Suppressor macrophage treated with lipopolysaccharide for 4 hours (primary cell): ENCODE measurements around the gene FOXA2.
"Not testable (repeated sequence)": the region's sequence is repeated elsewhere in the genome, so short reads cannot be mapped to it uniquely, and the experiment has no call there.

Experiments used
- DNase-seq: peaks from one replicate; pipeline ENCODE4 v3.0.0-alpha.2; 2020

FOXA2 gene

DNA sequence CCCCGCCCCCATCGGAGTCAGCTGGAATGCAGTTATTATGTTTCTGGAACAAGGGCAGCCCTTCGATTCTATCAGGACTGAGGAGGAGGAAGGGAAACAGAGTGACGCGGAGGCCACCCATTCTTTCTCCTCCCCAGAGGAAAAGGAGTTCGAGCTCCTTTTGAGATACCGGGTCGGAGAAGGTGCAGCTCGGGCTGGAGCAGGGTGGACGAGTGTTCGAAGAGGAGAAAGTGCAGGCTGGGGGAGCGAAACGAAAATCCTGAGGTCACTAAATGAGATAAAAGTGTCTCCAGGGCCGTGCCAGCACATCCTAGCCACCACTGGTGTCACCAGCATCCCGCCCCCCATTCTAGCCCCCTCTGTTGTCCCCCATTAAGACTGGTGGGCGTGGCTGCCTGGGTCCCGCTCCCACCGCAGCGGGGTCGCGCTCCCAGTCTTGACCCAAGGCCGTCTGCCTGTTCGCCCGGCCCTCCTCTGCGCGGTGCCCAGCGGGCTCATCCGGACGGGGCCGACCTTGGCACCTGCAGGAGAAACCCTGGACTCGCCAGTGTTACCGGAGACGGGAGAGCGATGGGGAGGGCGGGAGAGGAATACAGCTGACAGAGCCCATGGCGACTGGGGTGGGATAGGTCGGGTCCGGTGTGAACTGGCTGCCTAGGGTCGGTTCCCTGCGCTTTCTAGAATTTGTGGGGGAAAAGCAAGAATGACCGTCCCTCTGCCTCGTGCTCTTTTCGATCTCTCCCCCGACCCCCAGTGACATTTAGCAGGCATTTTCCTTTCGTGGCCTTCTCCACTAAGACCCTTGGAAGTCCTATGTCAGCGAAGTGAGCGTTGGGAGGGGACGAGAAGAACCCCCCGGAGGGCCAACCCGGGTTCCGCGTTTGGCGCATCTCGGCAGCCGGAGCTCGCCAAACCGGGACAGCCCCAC is 16.2 kb downstream of the FOXA2 start:
- DNase-seq: no peak

DNA sequence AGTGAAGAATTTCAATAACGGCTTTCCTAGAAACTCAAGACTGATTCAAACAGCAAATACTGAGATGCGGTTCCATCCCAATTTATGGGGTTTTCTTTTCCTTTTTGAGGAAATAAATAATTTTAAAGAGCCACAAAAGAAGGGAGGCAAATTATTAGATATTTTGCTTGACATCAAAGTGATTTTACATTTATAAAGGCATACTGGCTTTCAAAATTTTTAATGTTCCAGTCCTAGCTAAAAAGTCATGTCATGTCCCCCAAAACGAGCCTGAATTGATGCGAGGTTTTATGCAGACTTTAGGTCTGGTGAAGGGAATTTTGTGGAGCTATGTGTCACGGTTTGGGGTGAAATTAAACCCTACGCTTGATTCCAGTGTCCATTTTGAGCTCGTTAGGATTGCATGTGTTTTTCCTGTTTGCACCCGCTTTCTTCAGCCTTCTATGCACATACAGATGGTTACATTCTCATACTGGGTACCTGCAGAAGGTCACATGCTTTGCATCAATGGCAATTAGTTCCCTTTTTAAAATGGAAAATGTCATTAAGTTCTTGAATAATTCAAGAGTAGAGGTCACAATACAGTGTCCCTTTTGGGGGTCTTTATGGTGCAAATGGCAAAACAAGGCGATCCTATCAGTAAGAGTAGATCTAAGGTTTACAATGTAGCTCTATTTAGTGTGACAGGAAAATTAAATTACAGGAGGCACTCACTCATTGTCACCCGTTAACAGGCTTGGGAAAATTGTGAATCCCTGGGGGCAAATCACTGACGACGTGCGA is 17.3 kb downstream of the FOXA2 start:
- DNase-seq: no peak

- no peak for DNase-seq
Observed at GRCh38 chr20:22563062-22563965, 21.1 kb downstream of the FOXA2 start.

- no peak for DNase-seq
Observed at GRCh38 chr20:22562620-22563019, 21.8 kb downstream of the FOXA2 start.

GRCh38 chr20:22561965-22562577 is 22.3 kb downstream of the FOXA2 start:
- no peak for DNase-seq

DNA sequence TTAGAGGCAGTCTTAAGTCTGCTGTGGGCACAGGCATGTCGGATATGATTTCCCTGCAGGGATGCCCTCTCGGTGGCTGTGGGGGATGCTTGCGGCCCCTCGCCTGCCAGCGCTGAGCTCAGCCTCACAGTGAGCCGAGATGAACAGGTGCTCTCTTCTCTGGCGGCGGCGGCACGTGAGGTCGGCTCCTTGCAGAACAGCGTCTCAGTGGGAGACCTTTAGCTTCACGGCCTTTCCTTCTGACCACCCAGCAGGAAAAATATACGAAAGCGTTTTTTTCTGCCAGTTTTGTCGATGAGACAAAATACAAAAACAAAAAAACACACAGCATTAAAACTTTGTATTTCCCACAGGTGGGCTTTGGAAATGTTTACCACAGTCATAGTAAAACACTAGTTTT is 23.6 kb downstream of the FOXA2 start:
- DNase-seq: no peak

- no peak for DNase-seq
Observed at GRCh38 chr20:22559711-22560318, 24.6 kb downstream of the FOXA2 start.

DNA sequence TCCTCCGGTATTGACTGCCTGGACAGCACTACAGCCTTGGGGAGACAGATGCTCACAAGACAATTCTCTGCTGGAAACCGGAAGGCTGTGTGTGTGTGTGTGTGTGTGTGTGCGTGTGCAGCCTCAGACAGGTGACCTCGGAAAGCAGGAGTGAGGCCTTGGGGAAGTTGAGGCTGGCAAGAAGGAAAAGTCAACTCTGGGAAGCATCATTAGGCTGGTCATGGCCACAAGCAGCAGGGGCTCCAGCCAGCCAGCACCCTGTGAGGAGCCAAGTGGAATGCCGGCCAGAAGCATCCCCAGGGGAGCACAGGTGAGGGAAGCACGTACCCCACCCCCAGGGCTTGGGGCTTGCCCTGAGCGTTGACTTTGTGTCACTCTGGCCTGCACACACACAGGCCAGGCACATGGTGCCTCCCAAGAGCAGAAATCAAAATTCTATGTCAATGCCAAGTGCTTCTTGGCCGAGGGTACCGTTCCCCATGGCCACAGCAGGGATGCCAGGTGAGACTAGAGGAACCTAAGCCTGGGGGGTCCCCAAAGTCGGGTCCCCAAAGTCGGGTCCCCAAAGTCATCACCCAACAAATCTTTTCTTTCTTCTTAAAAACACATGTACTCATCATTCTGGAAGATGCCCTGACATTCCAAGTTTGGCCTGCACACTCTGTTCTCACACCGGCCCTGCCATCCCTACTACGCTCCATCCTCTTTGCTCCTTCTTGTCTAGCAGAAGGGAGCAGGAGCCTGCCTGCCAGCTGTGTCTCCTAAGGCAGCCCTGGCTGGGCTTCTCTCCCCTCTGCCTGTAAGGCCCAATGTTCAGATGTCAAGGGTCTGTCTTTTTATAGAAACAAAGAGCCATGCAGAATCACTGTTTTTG is 26.7 kb downstream of the FOXA2 start:
- no peak for DNase-seq

DNA sequence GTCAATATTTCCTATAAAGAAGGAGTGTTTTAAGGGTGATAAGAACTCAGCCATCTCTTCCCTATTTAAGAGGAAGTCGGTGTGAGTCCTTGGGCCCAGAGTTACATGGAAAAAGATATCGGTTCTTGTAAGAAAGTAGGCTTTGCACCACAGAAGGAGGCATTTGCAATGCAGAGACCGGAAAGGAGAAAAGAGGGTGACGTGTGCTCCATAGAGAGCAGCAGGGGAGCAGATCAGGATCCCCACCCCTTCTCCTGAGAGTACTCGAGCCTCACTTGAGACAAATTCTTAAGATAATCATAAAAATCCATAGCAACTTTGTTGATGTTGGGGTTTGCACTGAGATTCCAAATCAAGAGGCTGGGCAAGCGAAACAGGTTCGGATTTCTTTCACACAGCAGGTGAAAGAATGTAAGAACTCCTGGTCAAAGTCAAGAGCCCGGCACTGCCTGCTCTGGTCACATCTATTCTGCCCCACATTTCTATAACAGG is 27.8 kb downstream of the FOXA2 start:
- DNase-seq: no peak

DNA sequence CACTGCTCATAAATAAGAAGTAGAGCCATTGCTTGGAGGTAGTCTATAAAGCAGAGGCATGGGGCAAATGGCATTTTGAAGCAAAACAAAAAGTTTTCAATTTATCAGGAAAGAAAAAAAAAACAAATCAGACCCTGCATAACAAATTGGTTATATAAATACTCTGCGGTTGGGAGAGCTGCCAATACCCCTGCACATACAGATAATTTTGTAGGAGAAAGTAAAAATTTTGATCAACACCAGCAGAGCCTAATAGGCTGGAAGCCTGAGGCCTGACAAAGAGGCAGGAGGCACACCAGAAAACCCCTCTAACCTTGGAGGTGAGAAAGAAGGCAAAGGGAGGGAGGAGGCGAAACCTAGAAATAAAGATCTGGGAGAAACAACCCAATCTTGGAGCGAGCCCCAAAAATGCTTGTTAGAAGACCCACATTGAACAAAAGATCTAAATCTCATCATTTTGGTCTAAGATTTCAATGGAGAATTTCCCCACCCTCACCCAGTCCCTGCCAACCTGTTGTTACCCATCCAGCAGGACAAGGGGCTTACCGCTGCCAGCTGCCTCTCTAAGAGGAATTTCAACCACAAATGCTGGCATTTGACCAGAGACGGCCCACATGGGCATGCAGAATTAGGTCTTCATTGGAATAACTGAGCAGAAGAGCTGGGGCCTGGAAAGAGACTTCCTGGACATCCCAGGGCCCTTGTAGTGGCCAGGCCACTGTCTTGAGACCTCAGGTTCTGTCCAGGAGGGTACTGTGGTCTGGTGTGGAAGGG is 28.4 kb downstream of the FOXA2 start:
- DNase-seq: no peak

DNA sequence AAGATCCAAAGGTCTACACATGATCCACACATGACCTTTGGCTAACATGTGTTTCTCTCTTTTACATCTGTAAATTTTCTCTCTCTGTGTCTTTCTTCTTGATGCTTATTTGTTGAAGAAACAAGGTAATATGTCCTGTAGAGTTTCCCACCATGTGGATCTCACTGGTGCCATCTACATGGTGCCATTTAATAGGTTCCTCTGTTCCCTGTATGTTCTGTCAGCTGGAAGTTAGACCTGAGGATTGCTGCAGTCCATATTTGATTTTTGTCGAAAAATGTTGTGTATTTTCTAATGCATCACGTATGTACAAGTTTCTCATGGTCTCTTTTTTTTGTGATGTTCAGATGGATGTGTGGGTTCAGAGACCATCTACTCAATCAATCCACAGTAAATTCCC is 30.0 kb downstream of the FOXA2 start:
- DNase-seq: no peak

DNA sequence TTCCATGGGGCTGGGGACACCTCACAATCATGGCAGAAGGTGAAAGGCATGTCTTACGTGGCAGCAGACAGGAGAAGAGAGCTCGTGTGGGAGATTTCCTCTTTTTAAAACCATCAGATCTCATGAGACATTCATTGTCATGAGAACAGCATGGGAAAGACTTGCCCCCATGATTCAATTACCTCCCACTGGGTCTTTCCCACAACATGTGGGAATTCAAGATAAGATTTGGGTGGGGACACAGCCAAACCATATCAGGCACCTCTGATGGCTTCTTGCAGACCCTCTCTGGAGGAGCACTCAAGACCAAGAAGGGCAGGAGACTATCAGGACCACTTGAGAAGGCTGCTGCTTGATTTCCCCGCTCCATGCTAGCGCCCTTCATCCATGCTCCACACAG is 33.9 kb downstream of the FOXA2 start:
- not testable (repeated sequence) for DNase-seq

- DNase-seq: no peak
Observed at GRCh38 chr20:22548040-22548439, 36.3 kb downstream of the FOXA2 start.

DNA sequence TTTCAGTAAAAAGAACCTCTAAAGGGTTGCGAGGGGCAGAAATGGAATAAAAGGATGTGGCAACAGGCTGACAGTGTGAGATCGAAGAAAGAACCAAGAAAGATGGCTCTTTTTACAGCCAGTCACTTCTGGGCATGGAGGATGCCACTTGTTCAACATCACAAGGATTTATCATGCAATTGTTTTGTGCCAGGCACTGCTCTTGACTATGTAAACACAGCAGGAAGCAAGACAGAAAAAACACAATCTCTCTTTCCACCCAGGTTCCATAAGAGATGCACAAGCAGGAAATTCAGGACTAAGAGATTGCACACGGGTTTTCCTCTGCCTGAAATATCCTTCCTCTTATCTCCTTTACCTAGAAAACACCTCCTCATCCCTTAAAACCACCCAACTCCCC is 38.0 kb downstream of the FOXA2 start:
- no peak for DNase-seq

- DNase-seq: no peak
Observed at GRCh38 chr20:22545045-22545444, 39.3 kb downstream of the FOXA2 start.

- no peak for DNase-seq
Observed at GRCh38 chr20:22544462-22544861, 39.9 kb downstream of the FOXA2 start.

DNA sequence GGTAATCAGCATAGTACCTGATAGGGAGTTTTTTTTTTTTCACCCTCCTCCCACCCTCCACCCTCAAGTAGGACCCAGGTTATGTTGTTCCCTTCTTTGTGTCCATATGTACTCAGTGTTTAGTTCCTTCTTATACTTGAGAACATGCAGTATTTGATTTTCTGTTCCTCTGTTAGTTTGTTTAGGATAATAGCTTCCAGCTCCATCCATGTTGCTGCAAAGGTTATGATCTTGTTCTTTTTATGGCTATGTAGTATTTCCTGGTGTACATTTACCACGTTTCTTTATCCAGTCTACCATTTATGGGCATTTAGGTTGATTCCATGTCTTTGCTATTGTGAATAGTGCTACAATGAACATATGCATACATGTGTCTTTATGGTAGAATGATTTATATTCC is 41.9 kb downstream of the FOXA2 start:
- DNase-seq: no peak

- DNase-seq: no peak
Observed at GRCh38 chr20:22540832-22541231, 43.5 kb downstream of the FOXA2 start.

DNA sequence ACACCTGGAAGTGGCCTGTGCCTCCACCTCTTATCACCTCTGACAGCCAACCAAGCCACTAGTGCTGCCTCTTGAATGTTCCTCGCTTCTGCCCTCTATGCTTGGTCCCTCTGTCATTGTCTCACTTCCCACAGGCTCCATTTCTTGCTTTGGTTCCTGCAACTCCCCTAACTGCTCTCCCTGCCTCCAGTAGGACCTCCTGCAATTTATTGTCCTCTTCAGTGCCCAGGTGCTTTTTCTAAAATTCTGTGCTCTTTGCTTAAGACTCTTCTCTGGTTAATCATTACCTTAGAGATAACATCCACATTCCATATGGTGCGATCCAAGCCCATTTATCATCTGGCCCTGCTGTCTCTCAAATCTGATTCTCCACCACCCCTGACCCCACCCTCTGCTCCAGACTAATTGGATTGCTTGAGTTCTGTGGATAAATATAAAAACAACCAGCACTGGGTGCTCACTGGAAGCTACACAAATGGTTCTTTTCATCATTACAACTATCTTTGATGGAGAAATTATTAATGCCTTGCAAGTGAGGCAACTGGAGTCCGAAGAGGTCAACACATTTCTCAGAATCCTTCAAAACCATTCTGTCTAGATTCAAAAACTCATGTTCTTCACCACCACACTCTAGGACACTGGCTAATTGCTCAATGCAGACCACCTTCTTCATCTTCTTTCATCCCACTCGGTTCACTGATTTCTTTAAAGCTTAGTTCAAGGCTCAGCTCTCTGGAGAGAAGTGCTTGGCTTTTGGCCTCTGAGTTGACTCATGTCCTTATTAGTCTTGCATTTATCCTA is 47.2 kb downstream of the FOXA2 start:
- DNase-seq: no peak
